Endothelial cell of umbilical vein (primary cell): ENCODE measurements around the gene ARL8B.

Experiments used
- EZH2 ChIP-seq: IDR thresholded peaks from 2 replicates; pipeline ENCODE4 v1.6.1; 2012; ENCODE audit warnings: borderline replicate concordance, low read depth, mild to moderate bottlenecking, moderate library complexity, low read length, inconsistent platforms; ENCODE audit not compliant: severe bottlenecking
- JUN ChIP-seq: IDR thresholded peaks from 2 replicates; pipeline ENCODE4 v1.6.1; 2011; ENCODE audit warnings: borderline replicate concordance, low read depth; ENCODE audit not compliant: insufficient read length, insufficient read depth
- POLR2A ChIP-seq: IDR thresholded peaks from 2 replicates; pipeline ENCODE4 v1.6.1; 2012; ENCODE audit warnings: low read depth, mild to moderate bottlenecking, control low read depth, low read length
- POLR2AphosphoS5 ChIP-seq: IDR thresholded peaks from 2 replicates; pipeline ENCODE4 v1.6.1; 2012; ENCODE audit warnings: low read depth, mild to moderate bottlenecking, control low read depth, low read length, moderate library complexity; ENCODE audit not compliant: insufficient read depth
- TF ChIP-seq, protein P1 (sequence below), 2 donors: IDR thresholded peaks; 1 replicate in 1 of 2; 2 replicates in 1 of 2; pipeline ENCODE4 v1.5.1; 2011; ENCODE audit warnings: low read length in 2 of 2, mild to moderate bottlenecking in 2 of 2, moderate library complexity in 2 of 2, control low read depth in 1 of 2, inconsistent platforms in 1 of 2, low read depth in 1 of 2; ENCODE audit not compliant: insufficient read depth in 1 of 2; ENCODE audit errors: extremely low read depth in 1 of 2
- TF ChIP-seq, protein P2 (sequence below): IDR thresholded peaks from 2 replicates; pipeline ENCODE4 v1.6.1; 2011; ENCODE audit not compliant: insufficient read depth, insufficient read length

DNA sequence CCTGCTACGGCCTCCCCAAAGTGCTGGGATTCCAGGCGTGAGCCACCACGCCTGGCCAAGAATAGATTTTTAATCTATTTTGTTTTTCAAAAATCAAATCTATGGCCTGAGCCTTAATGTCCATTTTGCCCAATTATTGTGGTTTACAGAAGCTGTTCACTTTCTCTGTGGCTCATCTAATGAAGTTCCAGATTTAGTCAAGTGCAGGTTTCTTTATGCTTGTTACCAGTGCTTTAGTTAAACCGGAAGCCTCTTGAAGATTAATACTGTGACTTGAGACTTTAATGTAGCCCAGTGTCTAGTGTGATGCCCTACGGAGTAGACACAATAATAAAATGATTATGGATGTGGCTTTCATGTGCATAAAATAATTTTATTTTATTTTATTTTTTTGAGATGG lies 48.9 kb downstream of the ARL8B start:
- TF ChIP-seq, protein P1, sequence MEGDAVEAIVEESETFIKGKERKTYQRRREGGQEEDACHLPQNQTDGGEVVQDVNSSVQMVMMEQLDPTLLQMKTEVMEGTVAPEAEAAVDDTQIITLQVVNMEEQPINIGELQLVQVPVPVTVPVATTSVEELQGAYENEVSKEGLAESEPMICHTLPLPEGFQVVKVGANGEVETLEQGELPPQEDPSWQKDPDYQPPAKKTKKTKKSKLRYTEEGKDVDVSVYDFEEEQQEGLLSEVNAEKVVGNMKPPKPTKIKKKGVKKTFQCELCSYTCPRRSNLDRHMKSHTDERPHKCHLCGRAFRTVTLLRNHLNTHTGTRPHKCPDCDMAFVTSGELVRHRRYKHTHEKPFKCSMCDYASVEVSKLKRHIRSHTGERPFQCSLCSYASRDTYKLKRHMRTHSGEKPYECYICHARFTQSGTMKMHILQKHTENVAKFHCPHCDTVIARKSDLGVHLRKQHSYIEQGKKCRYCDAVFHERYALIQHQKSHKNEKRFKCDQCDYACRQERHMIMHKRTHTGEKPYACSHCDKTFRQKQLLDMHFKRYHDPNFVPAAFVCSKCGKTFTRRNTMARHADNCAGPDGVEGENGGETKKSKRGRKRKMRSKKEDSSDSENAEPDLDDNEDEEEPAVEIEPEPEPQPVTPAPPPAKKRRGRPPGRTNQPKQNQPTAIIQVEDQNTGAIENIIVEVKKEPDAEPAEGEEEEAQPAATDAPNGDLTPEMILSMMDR (IDR thresholded peaks at IDR 0.05; ENCODE audit: extremely low read depth in 1 of 2, insufficient read depth in 1 of 2, low read depth in 1 of 2, low read length in 2 of 2) = no peak
- TF ChIP-seq, protein P2, sequence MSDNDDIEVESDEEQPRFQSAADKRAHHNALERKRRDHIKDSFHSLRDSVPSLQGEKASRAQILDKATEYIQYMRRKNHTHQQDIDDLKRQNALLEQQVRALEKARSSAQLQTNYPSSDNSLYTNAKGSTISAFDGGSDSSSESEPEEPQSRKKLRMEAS = no peak
- no peak for TF ChIP-seq EZH2
- no peak for TF ChIP-seq POLR2AphosphoS5
- no peak for TF ChIP-seq POLR2A
- no peak for TF ChIP-seq JUN
